ENCODE measurements around the gene GDPD5. TPM values are rescaled to one million over a fixed set of nuclear protein-coding genes. Genes with fewer than 3 reads are reported as not detected.
A peak's percentile ranks its signal among the peaks of the same experiment; 100 is the strongest.

GDPD5 gene
- total and polyA plus RNA-seq, 2 donors (not counting 1 experiment from before 2014, with no cell fraction given), result 2.5 to 3.1 TPM

- Histone ChIP-seq H3K4me1 (ENCODE audit: control insufficient read depth, extremely low read depth, insufficient read depth, low read length) (peaks cover 34% of the 10 kb centered on the region), H3K9ac (ENCODE audit: insufficient read depth, low read length) (no peak overlapping the region), H3K79me2 (ENCODE audit: control insufficient read depth, insufficient read depth, low read length) (no peaks in the 10 kb centered on the region), H3K9me3 (ENCODE audit: control insufficient read depth, insufficient read depth, low read depth, low read length) (no peaks in the 10 kb centered on the region), H3K27me3 (ENCODE audit: control insufficient read depth, insufficient read depth, low read length) (no peaks in the 10 kb centered on the region), H3K27ac (ENCODE audit: insufficient read depth, low read length) (no peak overlapping the region), H4K20me1 (ENCODE audit: control insufficient read depth, extremely low read depth, insufficient read depth, low read length) (no peaks in the 10 kb centered on the region), H3K36me3 (ENCODE audit: control insufficient read depth, insufficient read depth, low read length) (no peaks in the 10 kb centered on the region), H3K4me3 (replicated peaks in 1 of 4; ENCODE audit: control extremely low read depth in 1 of 4, insufficient read depth in 1 of 4, low read depth in 3 of 4, low read length in 4 of 4) (peak overlapping the region in 1 of 4 experiments; percentile 15), H3K4me2 (ENCODE audit: extremely low read depth, insufficient read depth, low read length) (peak overlapping the region; percentile 48), H2AFZ (ENCODE audit: low read length) (no peak overlapping the region)
- no peak for TF ChIP-seq EZH2 (IDR thresholded peaks at IDR 0.05; ENCODE audit: low read length, missing control alignments)
- no peak for TF ChIP-seq CTCF (conservative IDR thresholded peaks at IDR 0.05 in 1 of 2, IDR thresholded peaks at IDR 0.05 in 1 of 2; ENCODE audit: low read depth in 1 of 2, low read length in 2 of 2)
- DNase-seq (ENCODE audit: low read depth in 2 of 2), result no peak
These were observed 28.1 kb upstream of the GDPD5 start for GRCh38 chr11:75553889-75554257.

- no peak overlapping the region for H3K27ac ChIP-seq (ENCODE audit: insufficient read depth, low read length)
- peaks cover 27% of the 10 kb centered on the region for H3K4me1 ChIP-seq (ENCODE audit: control insufficient read depth, extremely low read depth, insufficient read depth, low read length)
- TF ChIP-seq EZH2 (IDR thresholded peaks at IDR 0.05; ENCODE audit: low read length, missing control alignments), result no peak
- no peak for TF ChIP-seq CTCF (conservative IDR thresholded peaks at IDR 0.05 in 1 of 2, IDR thresholded peaks at IDR 0.05 in 1 of 2; ENCODE audit: low read depth in 1 of 2, low read length in 2 of 2)
- no peaks in the 10 kb centered on the region for H3K9me3 ChIP-seq (ENCODE audit: control insufficient read depth, insufficient read depth, low read depth, low read length)
- no peaks in the 10 kb centered on the region for H3K79me2 ChIP-seq (ENCODE audit: control insufficient read depth, insufficient read depth, low read length)
- H3K27me3 ChIP-seq (ENCODE audit: control insufficient read depth, insufficient read depth, low read length), result no peaks in the 10 kb centered on the region
- H3K9ac ChIP-seq (ENCODE audit: insufficient read depth, low read length), result no peak overlapping the region
- H3K36me3 ChIP-seq (ENCODE audit: control insufficient read depth, insufficient read depth, low read length), result no peaks in the 10 kb centered on the region
- no peaks in the 10 kb centered on the region for H4K20me1 ChIP-seq (ENCODE audit: control insufficient read depth, extremely low read depth, insufficient read depth, low read length)
- H3K4me3 ChIP-seq (replicated peaks in 1 of 4; ENCODE audit: control extremely low read depth in 1 of 4, insufficient read depth in 1 of 4, low read depth in 3 of 4, low read length in 4 of 4), result no peak overlapping the region
- no peak overlapping the region for H3K4me2 ChIP-seq (ENCODE audit: extremely low read depth, insufficient read depth, low read length)
- DNase-seq (ENCODE audit: low read depth in 2 of 2), result no peak
- H2AFZ ChIP-seq (ENCODE audit: low read length), result no peak overlapping the region
These were observed 27.4 kb upstream of the GDPD5 start for GRCh38 chr11:75553182-75553581.

- Histone ChIP-seq H3K4me3 (replicated peaks in 1 of 4; ENCODE audit: control extremely low read depth in 1 of 4, insufficient read depth in 1 of 4, low read depth in 3 of 4, low read length in 4 of 4) (no peak overlapping the region), H3K4me1 (ENCODE audit: control insufficient read depth, extremely low read depth, insufficient read depth, low read length) (peaks cover 8% of the 10 kb centered on the region), H3K4me2 (ENCODE audit: extremely low read depth, insufficient read depth, low read length) (no peak overlapping the region), H4K20me1 (ENCODE audit: control insufficient read depth, extremely low read depth, insufficient read depth, low read length) (no peaks in the 10 kb centered on the region), H3K79me2 (ENCODE audit: control insufficient read depth, insufficient read depth, low read length) (no peaks in the 10 kb centered on the region), H3K36me3 (ENCODE audit: control insufficient read depth, insufficient read depth, low read length) (no peaks in the 10 kb centered on the region), H3K9me3 (ENCODE audit: control insufficient read depth, insufficient read depth, low read depth, low read length) (no peaks in the 10 kb centered on the region), H3K9ac (ENCODE audit: insufficient read depth, low read length) (no peak overlapping the region), H3K27ac (ENCODE audit: insufficient read depth, low read length) (no peak overlapping the region), H3K27me3 (ENCODE audit: control insufficient read depth, insufficient read depth, low read length) (no peaks in the 10 kb centered on the region), H2AFZ (ENCODE audit: low read length) (no peak overlapping the region)
- TF ChIP-seq EZH2 (IDR thresholded peaks at IDR 0.05; ENCODE audit: low read length, missing control alignments) (no peak), CTCF (conservative IDR thresholded peaks at IDR 0.05 in 1 of 2, IDR thresholded peaks at IDR 0.05 in 1 of 2; ENCODE audit: low read depth in 1 of 2, low read length in 2 of 2) (no peak)
- DNase-seq (ENCODE audit: low read depth in 2 of 2), result no peak
These were observed 23.7 kb upstream of the GDPD5 start for GRCh38 chr11:75549370-75549958.

Measured in fibroblast of lung (primary cell).